ENCODE data around the gene AGAP1. TPM values are rescaled to one million over a fixed set of nuclear protein-coding genes. Genes with fewer than 3 reads are reported as not detected.

Gene AGAP1
- total RNA-seq, 6 experiments from 2014 or later: 8.1 to 11.2 (median 9.8) TPM

DNA sequence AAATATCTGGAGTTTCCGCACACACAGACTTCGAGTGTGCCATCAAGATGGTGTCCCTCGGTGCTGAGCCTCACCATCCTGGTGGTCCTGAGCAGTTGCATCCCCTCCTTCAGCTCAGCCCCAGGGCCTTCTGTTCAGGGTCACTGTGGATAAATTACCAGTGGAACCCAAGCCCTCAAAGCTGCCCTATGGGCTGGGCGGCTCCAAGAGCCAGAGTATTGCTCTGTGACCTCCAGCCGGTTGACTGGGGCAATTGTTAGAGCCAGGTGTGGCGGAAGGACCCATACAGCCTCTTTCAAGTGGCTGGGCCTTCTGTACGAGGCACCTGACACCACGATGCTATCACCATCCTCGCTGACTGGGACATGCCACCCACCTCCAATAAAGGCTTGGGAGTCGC, 458.9 kb downstream of the AGAP1 start:
- ATAC-seq (no peak), DNase-seq (no peak)
- Histone ChIP-seq H3K27me3 (no peaks in the 10 kb centered on the region), H3K36me3 (no peaks in the 10 kb centered on the region), H3K4me1 (no peaks in the 10 kb centered on the region), H3K27ac (no peak overlapping the region), H3K4me3 (no peak overlapping the region), H3K9me3 (no peaks in the 10 kb centered on the region)
- intact Hi-C loops (cut with DNase I): no loop called here
- WGBS (ENCODE audit: insufficient coverage, low coverage, low lambda C conversion rate, missing lambda C conversion rate): 81% methylated on average over 4 of the region's 10 CpGs
- TF ChIP-seq, protein P1, sequence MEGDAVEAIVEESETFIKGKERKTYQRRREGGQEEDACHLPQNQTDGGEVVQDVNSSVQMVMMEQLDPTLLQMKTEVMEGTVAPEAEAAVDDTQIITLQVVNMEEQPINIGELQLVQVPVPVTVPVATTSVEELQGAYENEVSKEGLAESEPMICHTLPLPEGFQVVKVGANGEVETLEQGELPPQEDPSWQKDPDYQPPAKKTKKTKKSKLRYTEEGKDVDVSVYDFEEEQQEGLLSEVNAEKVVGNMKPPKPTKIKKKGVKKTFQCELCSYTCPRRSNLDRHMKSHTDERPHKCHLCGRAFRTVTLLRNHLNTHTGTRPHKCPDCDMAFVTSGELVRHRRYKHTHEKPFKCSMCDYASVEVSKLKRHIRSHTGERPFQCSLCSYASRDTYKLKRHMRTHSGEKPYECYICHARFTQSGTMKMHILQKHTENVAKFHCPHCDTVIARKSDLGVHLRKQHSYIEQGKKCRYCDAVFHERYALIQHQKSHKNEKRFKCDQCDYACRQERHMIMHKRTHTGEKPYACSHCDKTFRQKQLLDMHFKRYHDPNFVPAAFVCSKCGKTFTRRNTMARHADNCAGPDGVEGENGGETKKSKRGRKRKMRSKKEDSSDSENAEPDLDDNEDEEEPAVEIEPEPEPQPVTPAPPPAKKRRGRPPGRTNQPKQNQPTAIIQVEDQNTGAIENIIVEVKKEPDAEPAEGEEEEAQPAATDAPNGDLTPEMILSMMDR (IDR thresholded peaks at IDR 0.05): no peak
- TF ChIP-seq POLR2A (IDR thresholded peaks at IDR 0.05): no peak

DNA sequence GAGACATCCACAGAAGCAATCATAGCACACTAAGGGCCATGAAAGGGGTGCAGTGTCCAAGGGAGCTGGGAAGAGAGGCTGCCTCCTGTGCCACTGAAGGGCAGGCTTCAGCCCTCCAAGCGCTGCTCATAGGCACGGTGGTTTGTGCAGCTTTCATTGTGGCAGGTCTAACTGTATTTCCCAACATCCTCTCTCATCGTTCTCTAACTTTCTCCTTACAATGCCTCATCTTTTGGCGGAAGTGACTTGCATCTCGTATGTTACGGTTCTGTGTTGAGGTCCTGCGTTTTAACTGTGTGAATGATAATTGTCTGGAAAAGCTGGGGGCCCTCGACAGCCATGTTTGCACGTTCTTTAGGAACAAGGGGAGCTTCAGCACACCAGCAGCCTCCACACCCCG, 460.4 kb downstream of the AGAP1 start:
- WGBS (ENCODE audit: insufficient coverage, low coverage, low lambda C conversion rate, missing lambda C conversion rate): 90% methylated on average over 2 of the region's 10 CpGs
- H3K36me3 ChIP-seq: no peaks in the 10 kb centered on the region
- no peak for TF ChIP-seq POLR2A (IDR thresholded peaks at IDR 0.05)
- TF ChIP-seq, protein P1 (IDR thresholded peaks at IDR 0.05): no peak
- no peak for DNase-seq
- no peaks in the 10 kb centered on the region for H3K4me1 ChIP-seq
- no peak for ATAC-seq
- H3K9me3 ChIP-seq: no peaks in the 10 kb centered on the region
- H3K4me3 ChIP-seq: no peak overlapping the region
- H3K27ac ChIP-seq: no peak overlapping the region
- no peaks in the 10 kb centered on the region for H3K27me3 ChIP-seq
- intact Hi-C loops (cut with DNase I): no loop called here

DNA sequence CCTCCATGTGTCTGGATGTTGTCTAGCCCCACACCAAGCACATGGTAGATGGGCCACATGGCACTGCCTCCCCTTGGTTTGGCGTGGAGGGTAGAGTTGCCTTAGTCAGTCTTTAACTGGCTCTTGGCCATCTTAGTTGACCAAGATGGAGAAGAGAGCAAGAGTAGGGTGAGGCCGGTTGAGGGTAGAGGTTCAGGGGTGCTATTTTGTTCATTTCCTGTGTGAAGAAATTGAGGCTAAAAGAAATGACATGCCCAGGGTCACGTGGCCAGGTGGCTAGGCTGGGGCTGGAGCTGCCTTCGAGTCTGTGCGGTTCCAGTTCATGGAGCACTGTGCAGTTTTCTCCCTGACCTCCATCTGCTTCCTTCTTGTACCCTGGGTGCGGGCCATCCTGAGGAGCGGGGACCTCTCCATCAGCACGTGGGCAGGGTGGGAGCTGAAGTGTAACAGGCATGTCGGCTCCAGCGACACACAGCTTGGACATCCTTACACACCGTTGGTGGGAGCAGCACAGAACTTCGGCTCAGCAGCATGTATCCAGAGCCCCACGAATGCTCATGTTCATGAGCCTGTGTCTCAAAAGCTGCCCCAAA, 461.1 kb downstream of the AGAP1 start:
- intact Hi-C loops (cut with DNase I): no loop called here
- no peak overlapping the region for H3K4me3 ChIP-seq
- H3K27ac ChIP-seq: no peak overlapping the region
- no peaks in the 10 kb centered on the region for H3K27me3 ChIP-seq
- no peaks in the 10 kb centered on the region for H3K9me3 ChIP-seq
- DNase-seq: no peak
- no peaks in the 10 kb centered on the region for H3K36me3 ChIP-seq
- H3K4me1 ChIP-seq: no peaks in the 10 kb centered on the region
- TF ChIP-seq, protein P1 (IDR thresholded peaks at IDR 0.05): no peak
- 86% methylated on average over 4 of the region's 13 CpGs for WGBS (ENCODE audit: insufficient coverage, low coverage, low lambda C conversion rate, missing lambda C conversion rate)
- no peak for ATAC-seq

DNA sequence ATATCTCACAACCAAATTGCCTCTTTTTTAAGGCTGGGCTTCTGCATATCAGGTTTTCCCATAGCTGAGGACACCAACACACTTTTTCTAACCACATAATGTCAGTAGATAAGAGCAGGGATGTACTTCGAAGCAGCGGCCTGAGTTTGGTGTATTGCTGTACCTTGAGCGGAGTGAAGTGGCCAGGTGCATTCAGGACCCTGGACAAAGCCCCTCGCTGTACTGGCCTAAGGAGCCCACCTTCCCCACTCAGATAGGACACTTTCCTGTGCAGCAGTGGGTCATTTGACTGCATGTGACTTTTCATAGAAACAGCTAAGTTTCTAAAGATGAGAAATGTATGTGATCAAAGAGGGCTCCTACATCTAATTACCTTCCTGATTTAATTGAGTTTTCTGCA, 461.8 kb downstream of the AGAP1 start:
- Histone ChIP-seq H3K36me3 (no peaks in the 10 kb centered on the region), H3K27me3 (no peaks in the 10 kb centered on the region), H3K27ac (no peak overlapping the region), H3K4me1 (no peaks in the 10 kb centered on the region), H3K4me3 (no peak overlapping the region), H3K9me3 (no peaks in the 10 kb centered on the region)
- no peak for TF ChIP-seq POLR2A (IDR thresholded peaks at IDR 0.05)
- TF ChIP-seq, protein P1 (IDR thresholded peaks at IDR 0.05): no peak
- DNase-seq (no peak), ATAC-seq (no peak)
- WGBS (ENCODE audit: insufficient coverage, low coverage, low lambda C conversion rate, missing lambda C conversion rate): 100% methylated on average over 1 of the region's 4 CpGs
- intact Hi-C loops (cut with DNase I): no loop called here

Data from right lobe of liver (tissue), 6 donors.